ENCODE data around the gene DENND2A.

DNA sequence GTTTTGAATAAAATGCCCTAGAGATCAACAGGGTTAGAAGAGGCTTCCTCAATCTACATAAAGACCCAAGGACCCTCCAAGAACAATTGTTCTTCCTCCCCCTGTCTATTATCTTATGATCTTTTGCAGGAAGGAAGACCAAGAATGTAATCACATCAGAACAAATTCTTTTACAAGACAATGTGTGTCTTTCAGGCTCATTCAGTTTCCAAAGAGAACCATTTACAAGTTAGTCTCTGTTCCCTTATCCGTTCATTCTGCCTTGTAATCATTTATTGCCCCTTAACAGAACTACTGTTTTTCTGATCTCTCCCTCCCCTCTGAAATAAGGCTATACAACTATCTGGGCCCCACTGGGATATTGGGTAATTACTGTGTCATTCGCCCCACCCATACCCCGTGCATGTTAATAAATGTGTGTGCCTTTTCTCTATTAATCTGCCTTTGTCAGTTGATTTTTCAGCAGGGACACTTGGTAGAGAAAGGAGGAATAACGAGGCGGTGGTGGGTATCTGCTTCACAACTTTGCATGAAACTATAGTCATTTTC is 155.6 kb downstream of the DENND2A start:
- TF ChIP-seq, protein P1, sequence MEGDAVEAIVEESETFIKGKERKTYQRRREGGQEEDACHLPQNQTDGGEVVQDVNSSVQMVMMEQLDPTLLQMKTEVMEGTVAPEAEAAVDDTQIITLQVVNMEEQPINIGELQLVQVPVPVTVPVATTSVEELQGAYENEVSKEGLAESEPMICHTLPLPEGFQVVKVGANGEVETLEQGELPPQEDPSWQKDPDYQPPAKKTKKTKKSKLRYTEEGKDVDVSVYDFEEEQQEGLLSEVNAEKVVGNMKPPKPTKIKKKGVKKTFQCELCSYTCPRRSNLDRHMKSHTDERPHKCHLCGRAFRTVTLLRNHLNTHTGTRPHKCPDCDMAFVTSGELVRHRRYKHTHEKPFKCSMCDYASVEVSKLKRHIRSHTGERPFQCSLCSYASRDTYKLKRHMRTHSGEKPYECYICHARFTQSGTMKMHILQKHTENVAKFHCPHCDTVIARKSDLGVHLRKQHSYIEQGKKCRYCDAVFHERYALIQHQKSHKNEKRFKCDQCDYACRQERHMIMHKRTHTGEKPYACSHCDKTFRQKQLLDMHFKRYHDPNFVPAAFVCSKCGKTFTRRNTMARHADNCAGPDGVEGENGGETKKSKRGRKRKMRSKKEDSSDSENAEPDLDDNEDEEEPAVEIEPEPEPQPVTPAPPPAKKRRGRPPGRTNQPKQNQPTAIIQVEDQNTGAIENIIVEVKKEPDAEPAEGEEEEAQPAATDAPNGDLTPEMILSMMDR (IDR thresholded peaks at IDR 0.05; ENCODE audit: low read depth, low read length, poor library complexity, severe bottlenecking), result no peak
- no peak for TF ChIP-seq EZH2phosphoT487 (IDR thresholded peaks at IDR 0.05; ENCODE audit: borderline replicate concordance, low read length)

Data from DOHH2 (cell line).